H9 (cell line): ENCODE measurements around the gene RNF220. TPM values are rescaled to one million over a fixed set of nuclear protein-coding genes. Genes with fewer than 3 reads are reported as not detected.

Experiments
- DNase-seq: peaks from one replicate; pipeline ENCODE4 v3.0.0-alpha.2; 2017
- H2AFZ ChIP-seq: one replicate; pipeline ENCODE4 v1.6.1; 2013; ENCODE audit warnings: mild to moderate bottlenecking, low read length, control low read depth, moderate library complexity
- H2AK5ac ChIP-seq: 2 replicates; pipeline ENCODE4 v1.6.1; 2013; ENCODE audit warnings: low read length, control low read depth, mixed read lengths; ENCODE audit not compliant: insufficient read length
- H2BK120ac ChIP-seq: one replicate; pipeline ENCODE4 v1.6.1; 2013; ENCODE audit warnings: low read depth, mild to moderate bottlenecking, low read length, control low read depth, inconsistent platforms; ENCODE audit not compliant: poor library complexity, severe bottlenecking
- H2BK12ac ChIP-seq: 2 replicates; pipeline ENCODE4 v1.6.1; 2013; ENCODE audit warnings: low read length, control low read depth, mixed read lengths, low read depth; ENCODE audit not compliant: insufficient read length
- H2BK15ac ChIP-seq: 2 replicates; pipeline ENCODE4 v1.6.1; 2013; ENCODE audit warnings: low read depth, low read length, control low read depth
- H2BK20ac ChIP-seq: one replicate; pipeline ENCODE4 v1.6.1; 2013; ENCODE audit warnings: low read depth, mild to moderate bottlenecking, low read length, control low read depth, inconsistent platforms; ENCODE audit not compliant: poor library complexity, severe bottlenecking
- H2BK5ac ChIP-seq: 2 replicates; pipeline ENCODE4 v1.6.1; 2013; ENCODE audit warnings: low read length, control low read depth, mixed read lengths; ENCODE audit not compliant: insufficient read length
- H3K14ac ChIP-seq: 2 replicates; pipeline ENCODE4 v1.6.1; 2013; ENCODE audit warnings: low read length, control low read depth; ENCODE audit not compliant: insufficient read depth
- H3K18ac ChIP-seq: 2 replicates; pipeline ENCODE4 v1.6.1; 2013; ENCODE audit warnings: low read depth, mild to moderate bottlenecking, mixed read lengths, low read length, control low read depth; ENCODE audit not compliant: insufficient read length
- H3K23ac ChIP-seq: 2 replicates; pipeline ENCODE4 v1.6.1; 2013; ENCODE audit warnings: low read length, control low read depth, mixed read lengths, low read depth; ENCODE audit not compliant: insufficient read length
- H3K23me2 ChIP-seq: 2 replicates; pipeline ENCODE4 v1.6.1; 2013; ENCODE audit warnings: low read depth, mild to moderate bottlenecking, mixed read lengths, low read length, control low read depth; ENCODE audit not compliant: insufficient read length, poor library complexity, severe bottlenecking
- H3K27ac ChIP-seq: 2 replicates; pipeline ENCODE4 v1.5.1; 2013; ENCODE audit warnings: low read length, control low read depth, mixed read lengths, low read depth; ENCODE audit not compliant: insufficient read length
- H3K27me3 ChIP-seq: 2 replicates; pipeline ENCODE4 v1.6.1; 2013; ENCODE audit warnings: low read length, control low read depth, inconsistent platforms; ENCODE audit not compliant: insufficient read depth
- H3K4ac ChIP-seq: 2 replicates; pipeline ENCODE4 v1.6.1; 2013; ENCODE audit warnings: low read depth, mild to moderate bottlenecking, control low read depth, inconsistent platforms, low read length, moderate library complexity
- H3K4me1 ChIP-seq: 2 replicates; pipeline ENCODE4 v1.6.1; 2013; ENCODE audit warnings: low read length, control low read depth, inconsistent platforms; ENCODE audit not compliant: insufficient read depth
- H3K4me2 ChIP-seq: 2 replicates; pipeline ENCODE4 v1.6.1; 2013; ENCODE audit warnings: low read length, control low read depth, mixed read lengths; ENCODE audit not compliant: insufficient read length, insufficient read depth
- H3K56ac ChIP-seq: 2 replicates; pipeline ENCODE4 v1.6.1; 2013; ENCODE audit warnings: low read depth, mild to moderate bottlenecking, mixed read lengths, low read length, control low read depth; ENCODE audit not compliant: insufficient read length
- H3K79me1 ChIP-seq: 2 replicates; pipeline ENCODE4 v1.6.1; 2013; ENCODE audit warnings: low read depth, mild to moderate bottlenecking, moderate library complexity, low read length, control low read depth, inconsistent platforms; ENCODE audit not compliant: insufficient read depth, poor library complexity, severe bottlenecking
- H3K79me2 ChIP-seq: 2 replicates; pipeline ENCODE4 v1.6.1; 2013; ENCODE audit warnings: low read length, control low read depth, inconsistent platforms; ENCODE audit not compliant: insufficient read depth
- H3K9ac ChIP-seq: 2 replicates; pipeline ENCODE4 v1.6.1; 2013; ENCODE audit warnings: low read length, control low read depth, mixed read lengths; ENCODE audit not compliant: insufficient read length; ENCODE audit errors: extremely low read depth
- H3K9me3 ChIP-seq: one replicate; pipeline ENCODE4 v1.6.1; 2013; ENCODE audit warnings: low read depth, low read length, inconsistent platforms; ENCODE audit not compliant: control insufficient read depth
- H3T11ph ChIP-seq: one replicate; pipeline ENCODE4 v1.6.1; 2013; ENCODE audit warnings: mild to moderate bottlenecking, low read length, control low read depth, inconsistent platforms
- H4K20me1 ChIP-seq: one replicate; pipeline ENCODE4 v1.6.1; 2013; ENCODE audit not compliant: control insufficient read depth, insufficient read length, insufficient read depth
- H4K5ac ChIP-seq: 2 replicates; pipeline ENCODE4 v1.6.1; 2013; ENCODE audit warnings: low read depth, mild to moderate bottlenecking, mixed read lengths, low read length, control low read depth; ENCODE audit not compliant: insufficient read length
- H4K8ac ChIP-seq: replicated peaks from 2 replicates; pipeline ENCODE4 v1.6.1; 2013; ENCODE audit warnings: low read length, control low read depth, mixed read lengths, low read depth; ENCODE audit not compliant: insufficient read length
- H4K91ac ChIP-seq: 2 replicates; pipeline ENCODE4 v1.6.1; 2013; ENCODE audit warnings: low read depth, mild to moderate bottlenecking, moderate library complexity, mixed read lengths, low read length, control low read depth; ENCODE audit not compliant: insufficient read length
- H3K27ac Mint-ChIP-seq, 3 experiments: 2 replicates in 2 of 3; 3 replicates in 1 of 3; pipeline ENCODE4 v1.8.0; 2020 to 2021; ENCODE audit warnings: mixed read lengths in 3 of 3, mild to moderate bottlenecking in 1 of 3, moderate library complexity in 1 of 3
- H3K27me3 Mint-ChIP-seq: 2 replicates; pipeline ENCODE4 v1.8.0; 2021; ENCODE audit warnings: low read depth, mild to moderate bottlenecking, moderate library complexity, mixed read lengths
- H3K36me3 Mint-ChIP-seq, 3 experiments: 2 replicates in 2 of 3; 3 replicates in 1 of 3; pipeline ENCODE4 v1.8.0; 2020 to 2021; ENCODE audit warnings: low read depth in 3 of 3, mixed read lengths in 3 of 3; ENCODE audit not compliant: insufficient read depth in 1 of 3
- H3K4me1 Mint-ChIP-seq, 2 experiments: 2 replicates each; pipeline ENCODE4 v1.8.0; 2020; ENCODE audit warnings: mixed read lengths in 2 of 2
- H3K4me3 Mint-ChIP-seq, 2 experiments: 2 replicates in 1 of 2; 3 replicates in 1 of 2; pipeline ENCODE4 v1.8.0; 2020 to 2021; ENCODE audit warnings: mild to moderate bottlenecking in 2 of 2, mixed read lengths in 2 of 2, moderate library complexity in 1 of 2
- H3K9me3 Mint-ChIP-seq, 2 experiments: 2 replicates in 1 of 2; 3 replicates in 1 of 2; pipeline ENCODE4 v1.8.0; 2020; ENCODE audit warnings: mild to moderate bottlenecking in 2 of 2, mixed read lengths in 2 of 2, moderate library complexity in 1 of 2
- WGBS: extraction: QIAGEN DNeasy Blood & Tissue Kit; methylation state at CpG from one replicate; pipeline ENCODE4 v1.1.7; 2013; ENCODE audit warnings: missing lambda C conversion rate, low lambda C conversion rate, mixed read lengths; ENCODE audit not compliant: insufficient read length; ENCODE audit errors: extremely low coverage; 5-methylcytosine and 5-hydroxymethylcytosine counted together
- total RNA-seq: library from RNA; stranded (reverse); gene quantifications from 2 replicates; pipeline ENCODE4 v1.2.1, GENCODE V29; 2021
- TF ChIP-seq, protein P1 (sequence below): fragments of 200-600 bp; sonication (generic); conservative IDR thresholded peaks from 3 replicates; pipeline ENCODE4 v1.8.0; 2021; ENCODE audit warnings: antibody characterized with exemption, mild to moderate bottlenecking

The RNF220 gene
- total RNA-seq, 1 experiment from 2014 or later = 109 TPM

DNA sequence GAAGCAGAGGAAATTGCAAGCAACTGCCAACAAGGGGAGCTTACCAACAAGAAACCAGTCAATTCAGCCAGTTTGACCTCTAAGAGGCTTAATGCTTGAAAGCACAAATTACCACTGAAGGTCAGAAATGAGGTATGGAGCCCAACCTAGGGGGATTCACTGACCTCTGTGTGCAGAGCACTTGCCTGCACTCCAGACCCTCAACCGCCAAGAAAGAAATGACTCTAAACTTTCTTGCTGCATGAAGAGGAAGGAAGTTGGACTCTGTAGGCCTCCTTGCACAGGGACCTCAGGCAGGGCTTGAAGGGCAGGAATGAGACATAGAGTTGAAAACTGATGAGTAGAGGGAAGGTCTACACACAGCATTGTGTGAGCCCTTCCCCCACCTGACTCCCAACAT lies 279.5 kb downstream of the RNF220 start:
- Mint-ChIP-seq H3K4me1 (peaks cover 27 to 36% of the 10 kb centered on the region in 2 experiments), H3K4me3 (no peak overlapping the region), H3K36me3 (peaks cover 0 to 10% (median 0%) of the 10 kb centered on the region in 3 experiments; a peak in 3 of 7 replicates), H3K27me3 (no peaks in the 10 kb centered on the region; the same call in 1 of the 2 replicates), H3K27ac (peak overlapping the region in 1 of 3 experiments; percentile 29; a peak in 1 of 7 replicates), H3K9me3 (no peaks in the 10 kb centered on the region; a peak in 1 of 5 replicates)
- Histone ChIP-seq H3K4ac (no peak overlapping the region), H2BK120ac (no peak overlapping the region), H4K5ac (no peak overlapping the region), H2AFZ (no peak overlapping the region), H3K18ac (no peak overlapping the region), H3K4me2 (no peak overlapping the region), H2AK5ac (no peak overlapping the region), H3K56ac (no peak overlapping the region), H3K9ac (no peak overlapping the region), H2BK5ac (no peak overlapping the region), H4K8ac (no peak overlapping the region), H3K79me2 (no peaks in the 10 kb centered on the region), H3T11ph (no peak overlapping the region), H2BK15ac (no peak overlapping the region), H3K23ac (no peak overlapping the region), H3K27ac (no peak overlapping the region), H3K9me3 (no peaks in the 10 kb centered on the region), H3K27me3 (no peaks in the 10 kb centered on the region), H3K23me2 (no peaks in the 10 kb centered on the region), H4K91ac (no peak overlapping the region), H3K4me1 (peaks cover 12% of the 10 kb centered on the region; the same call in 1 of the 2 replicates), H4K20me1 (no peaks in the 10 kb centered on the region), H2BK20ac (no peak overlapping the region), H3K14ac (no peak overlapping the region), H3K79me1 (no peaks in the 10 kb centered on the region), H2BK12ac (no peak overlapping the region)
- WGBS = no CpG with 5 or more reads among the region's 1 CpG
- DNase-seq = no peak
- TF ChIP-seq, protein P1, sequence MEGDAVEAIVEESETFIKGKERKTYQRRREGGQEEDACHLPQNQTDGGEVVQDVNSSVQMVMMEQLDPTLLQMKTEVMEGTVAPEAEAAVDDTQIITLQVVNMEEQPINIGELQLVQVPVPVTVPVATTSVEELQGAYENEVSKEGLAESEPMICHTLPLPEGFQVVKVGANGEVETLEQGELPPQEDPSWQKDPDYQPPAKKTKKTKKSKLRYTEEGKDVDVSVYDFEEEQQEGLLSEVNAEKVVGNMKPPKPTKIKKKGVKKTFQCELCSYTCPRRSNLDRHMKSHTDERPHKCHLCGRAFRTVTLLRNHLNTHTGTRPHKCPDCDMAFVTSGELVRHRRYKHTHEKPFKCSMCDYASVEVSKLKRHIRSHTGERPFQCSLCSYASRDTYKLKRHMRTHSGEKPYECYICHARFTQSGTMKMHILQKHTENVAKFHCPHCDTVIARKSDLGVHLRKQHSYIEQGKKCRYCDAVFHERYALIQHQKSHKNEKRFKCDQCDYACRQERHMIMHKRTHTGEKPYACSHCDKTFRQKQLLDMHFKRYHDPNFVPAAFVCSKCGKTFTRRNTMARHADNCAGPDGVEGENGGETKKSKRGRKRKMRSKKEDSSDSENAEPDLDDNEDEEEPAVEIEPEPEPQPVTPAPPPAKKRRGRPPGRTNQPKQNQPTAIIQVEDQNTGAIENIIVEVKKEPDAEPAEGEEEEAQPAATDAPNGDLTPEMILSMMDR = no peak
